Fibroblast of skin of right biceps (primary cell): Measurements from ENCODE around the gene TTC34.
"Not testable (repeated sequence)": the region's sequence is repeated elsewhere in the genome, so short reads cannot be mapped to it uniquely, and the experiment has no call there.

ENCODE experiments used
- DNase-seq: peaks from one replicate; pipeline ENCODE4 v3.0.0-alpha.2; 2013

The TTC34 gene

GRCh38 chr1:2759433-2759832 is 42.1 kb downstream of the TTC34 start:
- not testable (repeated sequence) for DNase-seq

- DNase-seq: not testable (repeated sequence)
Observed at GRCh38 chr1:2757519-2757918, 44.0 kb downstream of the TTC34 start.

- not testable (repeated sequence) for DNase-seq
Observed at GRCh38 chr1:2755426-2755825, 46.1 kb downstream of the TTC34 start.

GRCh38 chr1:2754597-2754996 is 46.9 kb downstream of the TTC34 start:
- not testable (repeated sequence) for DNase-seq

DNA sequence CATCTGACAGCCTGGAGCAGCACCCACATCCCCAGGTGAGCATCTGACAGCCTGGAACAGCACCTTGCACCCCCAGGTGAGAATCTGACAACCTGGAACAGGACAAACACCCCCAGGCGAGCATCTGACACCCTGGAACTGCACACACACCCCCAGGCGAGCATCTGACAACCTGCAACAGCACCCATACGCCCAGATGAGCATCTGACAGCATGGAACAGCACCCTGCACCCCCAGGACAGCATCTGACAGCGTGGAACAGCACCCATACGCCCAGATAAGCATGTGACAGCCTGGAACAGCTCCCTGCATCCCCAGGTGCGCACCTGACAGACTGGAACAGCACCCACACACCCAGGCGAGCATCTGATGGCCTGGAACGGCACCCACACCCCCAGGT is 49.0 kb downstream of the TTC34 start:
- not testable (repeated sequence) for DNase-seq

GRCh38 chr1:2751866-2752265 is 49.6 kb downstream of the TTC34 start:
- DNase-seq: not testable (repeated sequence)

DNA sequence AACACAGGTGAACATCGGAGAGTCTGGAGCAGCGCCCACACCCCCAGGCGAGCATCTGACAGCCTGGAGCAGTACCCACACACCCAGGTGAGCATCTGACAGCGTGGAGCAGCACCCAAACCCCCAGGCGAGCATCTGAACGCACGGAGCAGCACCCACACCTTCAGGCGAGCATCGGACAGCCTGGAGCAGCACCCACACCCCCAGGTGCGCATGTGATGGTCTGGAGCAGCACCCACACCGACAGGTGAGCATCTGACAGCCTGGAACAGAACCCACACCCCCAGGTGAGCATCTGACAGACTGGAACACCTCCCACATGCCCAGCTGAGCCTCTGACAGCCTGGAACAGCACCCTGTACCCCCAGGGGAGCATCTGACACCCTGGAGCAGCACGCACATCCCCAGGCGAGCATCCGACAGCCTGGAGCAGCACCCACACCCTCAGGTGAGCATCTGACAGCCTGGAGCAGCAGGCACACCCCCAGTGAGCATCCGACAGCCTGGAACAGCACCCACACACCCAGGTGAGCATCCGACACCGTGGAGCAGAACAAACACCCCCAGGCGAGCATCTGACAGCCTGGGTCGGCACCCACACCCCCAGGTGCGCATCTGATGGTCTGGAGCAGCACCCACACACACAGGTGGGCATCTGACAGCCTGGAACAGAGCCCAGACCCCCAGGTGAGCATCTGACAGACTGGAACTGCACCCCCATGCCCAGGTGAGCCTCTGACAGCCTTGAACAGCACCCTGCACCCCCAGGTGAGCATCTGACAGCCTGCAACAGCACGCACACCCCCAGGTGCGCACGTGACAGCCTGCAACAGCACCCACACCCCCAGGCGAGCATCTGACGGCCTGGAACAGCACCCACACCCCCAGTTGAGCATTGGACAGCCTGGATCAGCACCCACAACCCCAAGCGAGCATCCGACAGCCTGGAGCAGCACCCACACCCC is 50.4 kb downstream of the TTC34 start:
- DNase-seq: not testable (repeated sequence)

GRCh38 chr1:2750041-2750680 is 51.3 kb downstream of the TTC34 start:
- DNase-seq: not testable (repeated sequence)

GRCh38 chr1:2748626-2749025 is 52.9 kb downstream of the TTC34 start:
- DNase-seq: not testable (repeated sequence)

GRCh38 chr1:2694796-2695195 is 106.7 kb downstream of the TTC34 start:
- not testable (repeated sequence) for DNase-seq

DNA sequence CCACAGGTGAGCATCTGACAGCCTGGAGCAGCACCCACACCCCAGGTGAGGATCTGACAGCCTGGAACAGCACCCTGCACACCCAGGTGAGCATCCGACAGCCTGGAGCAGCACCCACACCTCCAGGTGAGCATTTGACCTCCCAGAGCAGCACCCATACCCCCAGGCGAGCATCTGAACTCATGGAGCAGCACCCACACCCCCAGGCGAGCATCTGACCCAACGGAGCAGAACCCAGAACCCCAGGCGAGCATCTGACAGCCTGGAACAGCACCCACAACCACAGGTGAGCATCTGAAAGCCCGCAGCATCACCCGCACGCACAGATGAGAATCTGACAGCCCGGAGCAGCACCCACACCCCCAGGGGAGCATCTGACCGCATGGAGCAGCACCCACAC is 111.3 kb downstream of the TTC34 start:
- not testable (repeated sequence) for DNase-seq

DNA sequence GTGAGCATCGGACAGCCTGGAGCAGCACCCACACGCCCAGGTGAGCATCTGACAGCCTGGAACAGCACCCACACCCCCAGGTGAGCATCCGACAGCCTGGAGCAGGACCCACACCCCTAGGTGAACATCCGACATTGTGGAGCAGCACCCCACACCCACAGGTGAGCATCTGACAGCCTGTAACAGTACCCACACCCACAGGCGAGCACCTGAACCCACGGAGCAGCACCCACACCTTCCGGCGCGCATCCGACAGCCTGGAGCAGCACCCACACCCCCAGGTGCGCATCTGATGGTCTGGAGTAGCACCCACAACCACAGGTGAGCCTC is 113.2 kb downstream of the TTC34 start:
- DNase-seq: not testable (repeated sequence)

DNA sequence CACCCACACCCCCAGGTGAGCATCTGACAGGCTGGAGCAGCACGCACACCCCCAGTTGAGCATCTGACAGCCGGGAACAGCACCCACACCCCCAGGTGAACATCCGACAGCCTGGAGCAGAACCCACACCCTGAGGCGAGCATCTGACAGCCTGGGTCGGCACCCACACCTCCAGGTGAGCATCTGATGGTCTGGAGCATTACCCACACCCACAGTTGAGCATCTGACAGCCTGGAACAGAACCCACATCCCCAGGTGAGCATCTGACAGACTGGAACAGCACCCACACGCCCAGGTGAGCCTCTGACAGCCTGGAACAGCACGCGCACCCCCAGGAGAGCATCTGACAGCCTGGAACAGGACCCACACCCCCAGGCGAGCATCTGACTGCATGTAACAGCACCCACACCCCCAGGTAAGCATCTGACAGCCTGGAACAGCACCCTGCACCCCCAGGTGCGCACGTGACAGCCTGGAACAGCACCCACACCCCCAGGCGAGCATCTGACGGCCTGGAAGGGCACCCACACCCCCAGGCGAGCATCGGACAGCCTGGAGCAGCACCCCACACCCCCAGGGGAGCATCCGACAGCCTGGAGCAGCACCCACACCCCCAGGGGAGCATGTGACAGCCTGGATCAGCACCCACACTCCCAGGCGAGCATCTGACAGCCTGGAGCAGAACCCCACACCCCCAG is 113.7 kb downstream of the TTC34 start:
- not testable (repeated sequence) for DNase-seq

- not testable (repeated sequence) for DNase-seq
Observed at GRCh38 chr1:2687174-2687591, 114.3 kb downstream of the TTC34 start.

DNA sequence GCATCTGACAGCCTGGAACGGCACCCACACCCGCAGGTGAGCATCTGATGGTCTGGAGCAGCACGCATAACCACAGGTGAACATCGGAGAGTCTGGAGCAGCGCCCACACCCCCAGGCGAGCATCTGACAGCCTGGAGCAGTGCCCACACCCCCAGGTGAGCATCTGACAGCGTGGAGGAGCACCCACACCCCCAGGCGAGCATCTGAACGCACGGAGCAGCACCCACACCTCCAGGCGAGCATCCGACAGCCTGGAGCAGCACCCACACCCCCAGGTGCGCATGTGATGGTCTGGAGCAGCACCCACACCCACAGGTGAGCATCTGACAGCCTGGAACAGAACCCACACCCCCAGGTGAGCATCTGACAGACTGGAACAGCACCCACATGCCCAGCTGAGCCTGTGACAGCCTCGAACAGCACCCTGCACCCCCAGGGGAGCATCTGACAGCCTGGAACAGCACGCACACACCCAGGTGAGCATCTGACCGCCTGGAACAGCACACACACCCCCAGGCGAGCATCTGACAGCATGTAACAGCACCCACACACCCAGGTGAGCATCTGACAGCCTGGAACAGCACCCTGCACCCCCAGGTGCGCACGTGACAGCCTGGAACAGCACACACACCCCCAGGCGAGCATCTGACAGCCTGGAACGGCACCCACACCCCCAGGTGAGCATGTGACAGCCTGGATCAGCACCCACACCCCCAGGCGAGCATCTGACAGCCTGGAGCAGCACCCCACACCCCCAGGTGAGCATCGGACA is 115.2 kb downstream of the TTC34 start:
- not testable (repeated sequence) for DNase-seq

DNA sequence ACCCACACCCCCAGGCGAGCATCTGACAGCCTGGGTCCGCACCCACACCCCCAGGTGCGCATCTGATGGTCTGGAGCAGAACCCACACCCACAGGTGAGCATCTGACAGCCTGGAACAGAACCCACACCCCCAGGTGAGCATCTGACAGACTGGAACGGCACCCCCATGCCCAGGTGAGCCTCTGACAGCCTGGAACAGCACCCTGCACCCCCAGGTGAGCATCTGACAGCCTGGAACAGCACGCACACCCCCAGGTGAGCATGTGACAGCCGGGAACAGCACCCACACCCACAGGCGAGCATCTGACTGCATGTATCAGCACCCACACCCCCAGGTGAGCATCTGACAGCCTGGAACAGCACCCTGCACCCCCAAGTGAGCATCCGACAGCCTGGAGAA is 115.8 kb downstream of the TTC34 start:
- not testable (repeated sequence) for DNase-seq

DNA sequence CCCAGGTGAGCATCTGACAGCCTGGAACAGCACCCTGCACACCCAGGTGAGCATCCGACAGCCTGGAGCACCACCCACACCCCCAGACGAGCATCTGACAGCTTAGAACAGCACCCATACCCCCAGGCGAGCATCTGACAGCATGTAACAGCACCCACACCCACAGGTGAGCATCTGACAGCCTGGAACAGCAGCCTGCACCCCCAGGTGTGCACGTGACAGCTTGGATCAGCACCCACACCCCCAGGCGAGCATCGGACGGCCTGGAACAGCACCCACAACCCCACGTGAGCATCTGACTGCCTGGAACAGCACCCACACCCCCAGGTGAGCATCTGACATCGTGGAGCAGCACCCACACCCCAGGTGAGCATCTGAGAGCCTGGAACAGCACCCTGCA is 116.6 kb downstream of the TTC34 start:
- not testable (repeated sequence) for DNase-seq

DNA sequence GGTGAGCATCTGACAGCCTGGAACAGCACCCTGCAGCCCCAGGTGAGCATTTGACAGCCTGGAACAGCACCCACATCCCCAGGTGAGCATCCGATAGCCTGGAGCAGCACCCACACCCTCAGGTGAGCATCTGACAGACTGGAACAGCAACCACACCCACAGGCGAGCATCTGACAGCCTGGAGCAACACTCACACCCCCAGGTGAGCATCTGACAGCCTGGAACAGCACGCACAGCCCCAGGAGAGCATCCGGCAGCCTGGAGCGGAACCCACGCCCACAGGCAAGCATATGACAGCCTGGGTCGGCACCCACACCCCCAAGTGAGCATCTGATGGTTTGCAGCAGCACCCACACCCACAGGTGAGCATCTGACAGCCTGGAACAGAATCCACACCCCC is 117.5 kb downstream of the TTC34 start:
- DNase-seq: not testable (repeated sequence)

- not testable (repeated sequence) for DNase-seq
Observed at GRCh38 chr1:2683321-2683741, 118.2 kb downstream of the TTC34 start.

DNA sequence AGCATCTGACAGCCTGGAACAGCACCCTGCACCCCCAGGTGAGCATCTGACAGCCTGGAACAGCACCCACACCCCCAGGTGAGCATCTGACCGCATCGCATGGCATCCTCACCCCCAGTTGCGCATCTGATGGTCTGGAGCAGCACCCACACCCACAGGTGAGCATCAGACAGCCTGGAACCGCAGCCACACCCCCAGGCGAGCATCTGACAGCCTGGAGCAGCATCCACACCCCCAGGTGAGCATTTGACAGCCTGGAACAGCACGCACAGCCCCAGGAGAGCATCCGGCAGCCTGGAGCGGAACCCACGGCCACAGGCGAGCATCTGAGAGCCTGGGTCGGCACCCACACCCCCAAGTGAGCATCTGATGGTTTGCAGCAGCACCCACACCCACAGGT is 118.6 kb downstream of the TTC34 start:
- DNase-seq: not testable (repeated sequence)

DNA sequence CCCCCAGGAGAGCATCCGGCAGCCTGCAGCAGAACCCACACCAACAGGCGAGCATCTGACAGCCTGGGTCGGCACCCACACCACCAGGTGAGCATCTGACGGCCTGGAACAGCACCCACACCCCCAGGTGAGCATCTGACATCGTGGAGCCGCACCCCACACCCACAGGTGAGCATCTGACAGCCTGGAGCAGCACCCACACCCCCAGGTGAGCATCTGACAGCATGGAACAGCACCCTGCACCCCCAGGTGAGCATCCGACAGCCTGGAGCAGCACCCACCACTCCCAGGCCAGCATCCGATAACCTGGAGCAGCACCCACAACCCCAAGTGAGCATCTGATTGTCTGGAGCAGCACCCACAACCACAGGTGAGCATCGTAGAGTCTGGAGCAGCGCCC is 124.8 kb downstream of the TTC34 start:
- DNase-seq: not testable (repeated sequence)

DNA sequence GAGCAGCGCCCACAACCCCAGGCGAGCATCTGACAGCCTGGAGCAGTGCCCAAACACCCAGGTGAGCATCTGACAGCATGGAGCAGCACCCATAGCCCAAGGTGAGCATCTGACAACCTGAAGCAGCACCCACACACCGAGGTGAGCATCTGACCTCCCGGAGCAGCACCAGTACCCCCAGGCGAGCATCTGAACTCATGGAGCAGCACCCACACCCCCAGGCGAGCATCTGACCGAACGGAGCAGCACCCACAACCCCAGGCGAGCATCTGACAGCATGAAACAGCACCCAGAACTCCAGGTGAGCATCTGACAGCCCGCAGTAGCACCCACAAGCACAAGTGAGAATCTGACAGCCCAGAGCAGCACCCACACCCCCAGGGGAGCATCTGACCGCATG is 129.8 kb downstream of the TTC34 start:
- DNase-seq: not testable (repeated sequence)
